ENCODE data around the gene XRCC6.

DNA sequence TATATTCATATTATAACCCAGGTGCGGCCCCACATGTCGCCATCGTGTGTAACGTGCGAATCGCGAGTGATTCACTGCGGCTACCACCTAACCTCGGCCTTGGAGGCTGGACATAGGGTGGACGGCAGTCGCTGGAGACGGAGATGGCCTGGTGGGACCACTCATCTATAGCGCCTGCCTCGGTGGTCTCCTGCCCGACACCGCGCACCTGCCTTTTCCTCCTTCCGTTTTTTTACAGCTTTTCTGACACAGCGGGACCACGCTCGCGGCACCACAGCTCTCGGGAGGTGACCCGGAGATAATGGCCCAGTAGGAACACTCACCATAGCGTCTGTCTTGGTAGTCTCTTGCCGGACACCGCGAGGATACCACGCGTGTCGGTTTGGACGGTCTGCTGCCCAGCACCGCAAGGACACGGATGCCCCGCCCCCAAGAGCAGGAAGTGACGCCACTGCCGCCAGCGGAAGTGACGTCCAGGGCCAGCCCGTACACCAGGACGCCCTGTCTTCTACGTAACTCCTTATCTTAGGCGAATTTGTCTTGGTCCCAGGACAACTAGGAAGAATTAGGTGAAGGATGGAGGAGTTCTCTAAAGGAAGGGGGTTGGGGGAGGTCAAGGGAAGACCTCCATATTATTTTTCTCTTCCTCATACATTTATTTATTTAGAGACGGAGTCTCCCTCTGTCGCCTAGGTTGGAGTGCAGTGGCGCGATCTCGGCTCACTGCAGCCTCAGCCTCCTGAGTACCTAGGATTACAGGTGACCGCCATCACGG lies 61.1 kb downstream of the XRCC6 start:
- TF ChIP-seq TEAD4 (IDR thresholded peaks at IDR 0.05) (no peak), NFIC (IDR thresholded peaks at IDR 0.05) (no peak), TCF12 (IDR thresholded peaks at IDR 0.05; ENCODE audit: low read depth) (no peak), FOXM1 (IDR thresholded peaks at IDR 0.05; ENCODE audit: borderline replicate concordance, low read depth) (no peak)
